Nephron (organoid): ENCODE data around the gene ATAD1.

Experiments used
- H3K27ac Mint-ChIP-seq, 3 experiments: 2 replicates each; pipeline ENCODE4 v1.8.0; 2020; ENCODE audit warnings: mixed read lengths in 3 of 3, mild to moderate bottlenecking in 2 of 3, moderate library complexity in 1 of 3
- H3K27me3 Mint-ChIP-seq: 2 replicates; pipeline ENCODE4 v1.8.0; 2021; ENCODE audit warnings: low read depth, mild to moderate bottlenecking, moderate library complexity, mixed read lengths
- H3K36me3 Mint-ChIP-seq: 2 replicates; pipeline ENCODE4 v1.8.0; 2020; ENCODE audit warnings: low read depth, mixed read lengths
- H3K4me1 Mint-ChIP-seq: 2 replicates; pipeline ENCODE4 v1.8.0; 2020; ENCODE audit warnings: mixed read lengths
- H3K4me3 Mint-ChIP-seq, 3 experiments: 2 replicates each; pipeline ENCODE4 v1.8.0; 2020; ENCODE audit warnings: mild to moderate bottlenecking in 3 of 3, mixed read lengths in 3 of 3, moderate library complexity in 2 of 3
- H3K9me3 Mint-ChIP-seq: 2 replicates; pipeline ENCODE4 v1.8.0; 2020; ENCODE audit warnings: mixed read lengths
- TF ChIP-seq, protein P1 (sequence below), 3 experiments: fragments of 200-600 bp; sonication (generic); IDR thresholded peaks; one replicate each; pipeline ENCODE4 v1.5.0; 2021; ENCODE audit warnings: antibody characterized with exemption in 3 of 3; ENCODE audit not compliant: unreplicated experiment in 3 of 3

Gene ATAD1

GRCh38 chr10:87764072-87764934, 53.7 kb downstream of the ATAD1 start:
- TF ChIP-seq, protein P1, sequence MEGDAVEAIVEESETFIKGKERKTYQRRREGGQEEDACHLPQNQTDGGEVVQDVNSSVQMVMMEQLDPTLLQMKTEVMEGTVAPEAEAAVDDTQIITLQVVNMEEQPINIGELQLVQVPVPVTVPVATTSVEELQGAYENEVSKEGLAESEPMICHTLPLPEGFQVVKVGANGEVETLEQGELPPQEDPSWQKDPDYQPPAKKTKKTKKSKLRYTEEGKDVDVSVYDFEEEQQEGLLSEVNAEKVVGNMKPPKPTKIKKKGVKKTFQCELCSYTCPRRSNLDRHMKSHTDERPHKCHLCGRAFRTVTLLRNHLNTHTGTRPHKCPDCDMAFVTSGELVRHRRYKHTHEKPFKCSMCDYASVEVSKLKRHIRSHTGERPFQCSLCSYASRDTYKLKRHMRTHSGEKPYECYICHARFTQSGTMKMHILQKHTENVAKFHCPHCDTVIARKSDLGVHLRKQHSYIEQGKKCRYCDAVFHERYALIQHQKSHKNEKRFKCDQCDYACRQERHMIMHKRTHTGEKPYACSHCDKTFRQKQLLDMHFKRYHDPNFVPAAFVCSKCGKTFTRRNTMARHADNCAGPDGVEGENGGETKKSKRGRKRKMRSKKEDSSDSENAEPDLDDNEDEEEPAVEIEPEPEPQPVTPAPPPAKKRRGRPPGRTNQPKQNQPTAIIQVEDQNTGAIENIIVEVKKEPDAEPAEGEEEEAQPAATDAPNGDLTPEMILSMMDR (IDR thresholded peaks at IDR 0.05; ENCODE audit: unreplicated experiment in 3 of 3), result no peak
- H3K27me3 Mint-ChIP-seq, result no peaks in the 10 kb centered on the region
- H3K9me3 Mint-ChIP-seq, result no peaks in the 10 kb centered on the region
- no peak overlapping the region for H3K27ac Mint-ChIP-seq
- H3K36me3 Mint-ChIP-seq, result peaks cover 50% of the 10 kb centered on the region
- H3K4me1 Mint-ChIP-seq, result no peaks in the 10 kb centered on the region
- no peak overlapping the region for H3K4me3 Mint-ChIP-seq

DNA sequence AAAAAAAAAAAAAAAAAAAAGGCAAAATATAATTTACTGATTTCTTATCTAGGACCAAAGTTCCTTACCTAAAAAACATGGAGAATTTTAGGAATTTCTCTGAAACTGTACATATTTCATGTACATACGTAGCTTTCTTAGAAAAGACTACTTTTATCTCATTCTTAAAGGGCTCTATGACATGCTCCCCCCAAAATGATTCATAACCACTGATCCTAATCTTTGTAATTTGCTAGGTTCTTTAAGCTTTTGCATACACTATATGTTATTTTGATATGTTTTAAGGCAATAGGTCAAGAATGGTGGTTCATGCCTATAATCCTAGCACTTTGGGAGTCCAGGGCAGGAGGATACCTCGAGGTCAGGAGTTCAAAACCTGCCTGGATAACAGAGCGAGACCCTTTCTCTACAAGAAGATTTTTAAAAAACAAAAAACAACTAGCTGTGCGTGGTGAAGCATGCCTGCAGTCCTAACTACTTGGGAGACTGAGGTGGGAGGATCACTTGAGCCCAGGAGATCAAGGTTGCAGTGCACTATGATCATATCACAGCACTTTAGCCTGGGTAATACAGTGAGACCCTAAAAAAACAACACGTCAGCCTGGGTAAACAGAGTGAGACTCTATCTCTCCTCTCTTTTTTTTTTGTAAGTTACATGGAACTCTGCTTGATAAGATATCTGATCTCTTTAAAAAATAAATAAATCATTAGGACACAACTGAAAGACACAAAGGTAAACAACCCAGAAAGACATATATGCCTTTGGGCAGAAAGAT, 54.8 kb downstream of the ATAD1 start:
- Mint-ChIP-seq H3K4me1 (no peaks in the 10 kb centered on the region), H3K36me3 (peaks cover 46% of the 10 kb centered on the region), H3K27me3 (no peaks in the 10 kb centered on the region), H3K4me3 (no peak overlapping the region), H3K27ac (no peak overlapping the region), H3K9me3 (no peaks in the 10 kb centered on the region)
- TF ChIP-seq, protein P1 (IDR thresholded peaks at IDR 0.05; ENCODE audit: unreplicated experiment in 3 of 3), result no peak

DNA sequence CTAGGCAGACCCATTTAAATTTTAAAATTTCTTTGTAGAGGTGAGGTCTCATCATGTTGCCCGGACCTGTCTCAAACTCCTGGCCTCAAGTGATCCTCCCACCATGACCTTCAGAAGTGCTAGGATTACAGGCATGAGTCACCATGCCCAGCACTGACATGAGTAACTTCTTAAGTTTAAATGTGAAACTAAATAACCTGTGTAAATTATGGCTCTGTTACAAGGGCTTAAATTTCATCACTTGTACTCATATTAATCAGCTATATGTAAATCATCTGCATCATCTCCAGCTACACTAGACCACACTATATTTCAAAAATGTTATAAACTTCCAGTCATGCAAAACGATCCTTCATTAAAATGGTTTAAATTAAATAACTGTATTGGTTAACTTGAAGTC, 56.1 kb downstream of the ATAD1 start:
- Mint-ChIP-seq H3K4me3 (no peak overlapping the region), H3K4me1 (no peaks in the 10 kb centered on the region), H3K27ac (no peak overlapping the region), H3K36me3 (peaks cover 33% of the 10 kb centered on the region), H3K27me3 (no peaks in the 10 kb centered on the region), H3K9me3 (no peaks in the 10 kb centered on the region)
- TF ChIP-seq, protein P1 (IDR thresholded peaks at IDR 0.05; ENCODE audit: unreplicated experiment in 3 of 3), result no peak

GRCh38 chr10:87761153-87761552, 56.9 kb downstream of the ATAD1 start:
- TF ChIP-seq, protein P1 (IDR thresholded peaks at IDR 0.05; ENCODE audit: unreplicated experiment in 3 of 3), result no peak
- Mint-ChIP-seq H3K4me3 (no peak overlapping the region), H3K4me1 (no peaks in the 10 kb centered on the region), H3K27ac (no peak overlapping the region), H3K27me3 (no peaks in the 10 kb centered on the region), H3K36me3 (peaks cover 32% of the 10 kb centered on the region), H3K9me3 (no peaks in the 10 kb centered on the region)

DNA sequence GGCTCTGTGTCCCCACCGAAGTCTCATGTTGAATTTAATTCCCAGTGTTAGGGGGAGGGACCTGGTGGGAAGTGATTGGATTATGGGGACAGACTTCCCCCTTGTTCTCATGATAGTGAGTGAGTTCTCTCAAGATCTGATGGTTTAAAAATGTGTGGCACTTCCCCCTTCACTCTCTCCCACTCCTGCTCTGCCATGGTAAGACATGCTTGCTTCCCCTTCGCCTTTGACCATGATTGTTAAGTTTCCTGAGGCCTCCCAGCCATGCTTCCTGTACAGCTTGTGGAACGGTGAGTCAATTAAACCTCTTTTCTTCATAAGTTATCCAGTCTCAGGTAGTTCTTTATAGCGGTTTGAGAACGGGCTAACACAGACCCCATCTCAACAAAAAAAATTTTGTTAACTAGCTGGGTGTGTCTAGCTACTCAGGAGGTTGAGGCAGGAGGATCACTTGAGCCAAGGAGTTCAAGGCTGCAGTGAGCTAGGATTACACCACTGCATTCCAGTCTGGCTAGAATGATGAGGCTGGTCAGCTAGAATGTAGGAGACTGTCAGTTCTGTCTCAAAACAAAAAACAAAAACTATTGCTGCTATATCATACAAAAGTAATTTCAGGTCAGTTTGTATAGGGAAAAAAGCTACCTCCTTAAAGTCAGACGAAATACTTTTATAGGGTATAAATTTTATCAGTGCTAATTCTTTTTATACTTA, 57.7 kb downstream of the ATAD1 start:
- Mint-ChIP-seq H3K27ac (no peak overlapping the region), H3K36me3 (peaks cover 30% of the 10 kb centered on the region), H3K9me3 (no peaks in the 10 kb centered on the region), H3K4me1 (no peaks in the 10 kb centered on the region), H3K4me3 (no peak overlapping the region), H3K27me3 (no peaks in the 10 kb centered on the region)
- TF ChIP-seq, protein P1 (IDR thresholded peaks at IDR 0.05; ENCODE audit: unreplicated experiment in 3 of 3), result no peak
